ENCODE data around the gene UGT1A9. TPM values are rescaled to one million over a fixed set of nuclear protein-coding genes. Genes with fewer than 3 reads are reported as not detected.

UGT1A9 gene
- total and polyA plus RNA-seq, 2 experiments from 2014 or later: not detected

DNA sequence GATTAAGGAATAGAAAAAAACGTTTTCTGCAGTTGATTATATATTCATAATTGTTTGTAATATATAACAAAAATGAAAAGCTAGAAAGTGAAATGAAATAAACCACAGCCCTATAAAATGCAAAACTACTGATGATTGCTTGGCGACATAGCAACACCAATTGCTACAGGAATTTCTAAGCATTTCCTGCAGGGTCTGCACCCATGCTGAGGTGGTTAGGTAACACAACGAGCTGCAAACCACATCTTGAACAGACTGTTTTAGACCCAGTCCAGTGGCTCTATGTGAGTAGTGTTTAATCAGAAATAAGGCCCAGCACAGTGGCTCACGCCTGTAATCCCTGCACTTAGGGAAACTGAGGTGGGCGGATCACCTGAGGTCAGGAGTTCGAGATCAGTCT lies 17.2 kb upstream of the UGT1A9 start (continued):
- TF ChIP-seq CTCF (conservative IDR thresholded peaks at IDR 0.05; ENCODE audit: low read depth in 2 of 2): no peak

DNA sequence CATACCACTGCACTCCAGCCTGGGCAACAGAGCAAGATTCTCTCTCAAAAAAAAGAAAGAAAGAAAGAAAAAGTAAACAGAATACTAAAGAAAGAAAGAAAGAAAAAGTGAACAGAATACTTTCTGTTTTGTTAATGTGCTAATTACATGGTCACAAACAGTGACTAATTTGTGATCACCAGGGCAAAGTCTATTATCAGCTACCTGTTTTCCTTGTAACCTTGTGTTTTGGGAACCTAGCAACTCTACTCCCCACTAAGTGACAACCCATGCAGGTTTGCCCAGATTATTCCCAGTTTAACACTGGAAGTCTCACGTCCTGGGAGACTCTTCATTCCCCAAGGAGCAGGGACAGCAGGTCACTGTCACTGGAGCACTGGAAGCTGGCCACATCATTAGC lies 16.7 kb upstream of the UGT1A9 start:
- no peak overlapping the region for H3K27ac ChIP-seq (ENCODE audit: low read depth)
- no peaks in the 10 kb centered on the region for H3K4me1 ChIP-seq (ENCODE audit: insufficient read depth)
- no peaks in the 10 kb centered on the region for H3K36me3 Mint-ChIP-seq (ENCODE audit: low read depth)
- no peak overlapping the region for H3K4me3 Mint-ChIP-seq
- H3K79me2 ChIP-seq (replicated peaks; ENCODE audit: insufficient read depth): no peaks in the 10 kb centered on the region
- DNase-seq (ENCODE audit: low spot score): no peak
- no peaks in the 10 kb centered on the region for H3K9me3 Mint-ChIP-seq
- H3K4me2 ChIP-seq: no peak overlapping the region
- no peaks in the 10 kb centered on the region for H4K20me1 ChIP-seq (replicated peaks; ENCODE audit: insufficient read depth)
- no peak overlapping the region for H2AFZ ChIP-seq
- H3K27ac Mint-ChIP-seq: no peak overlapping the region
- H3K4me1 Mint-ChIP-seq: no peaks in the 10 kb centered on the region
- no peaks in the 10 kb centered on the region for H3K27me3 ChIP-seq (ENCODE audit: insufficient read depth)
- H3K4me3 ChIP-seq: no peak overlapping the region
- no peaks in the 10 kb centered on the region for H3K9me2 ChIP-seq (ENCODE audit: insufficient read depth)
- no peaks in the 10 kb centered on the region for H3K36me3 ChIP-seq (ENCODE audit: insufficient read depth)
- H3F3A ChIP-seq (replicated peaks; ENCODE audit: low read depth): no peaks in the 10 kb centered on the region
- H3K27me3 Mint-ChIP-seq (ENCODE audit: insufficient read depth, low read depth, poor library complexity): no peaks in the 10 kb centered on the region
- no peak for ATAC-seq
- TF ChIP-seq ZNF462 (CRISPR knock-in tag; IDR thresholded peaks at IDR 0.05) (no peak), ZNF331 (CRISPR knock-in tag; IDR thresholded peaks at IDR 0.05; ENCODE audit: low read depth) (no peak), NANOG (IDR thresholded peaks at IDR 0.05; ENCODE audit: borderline replicate concordance) (no peak), POLR2AphosphoS5 (IDR thresholded peaks at IDR 0.05; ENCODE audit: low read depth) (no peak), ETS1 (IDR thresholded peaks at IDR 0.05) (no peak), EZH2 (IDR thresholded peaks at IDR 0.05; ENCODE audit: low read depth, unreplicated experiment) (no peak), STAT1 (IDR thresholded peaks at IDR 0.05; ENCODE audit: unreplicated experiment) (no peak), ZNF114 (CRISPR knock-in tag; IDR thresholded peaks at IDR 0.05) (no peak), EZH2phosphoT487 (IDR thresholded peaks at IDR 0.05; ENCODE audit: unreplicated experiment) (no peak), JUNB (IDR thresholded peaks at IDR 0.05; ENCODE audit: unreplicated experiment) (no peak), CREB1 (CRISPR knock-in tag; IDR thresholded peaks at IDR 0.05; ENCODE audit: low read depth) (no peak)
- TF ChIP-seq, protein P1, sequence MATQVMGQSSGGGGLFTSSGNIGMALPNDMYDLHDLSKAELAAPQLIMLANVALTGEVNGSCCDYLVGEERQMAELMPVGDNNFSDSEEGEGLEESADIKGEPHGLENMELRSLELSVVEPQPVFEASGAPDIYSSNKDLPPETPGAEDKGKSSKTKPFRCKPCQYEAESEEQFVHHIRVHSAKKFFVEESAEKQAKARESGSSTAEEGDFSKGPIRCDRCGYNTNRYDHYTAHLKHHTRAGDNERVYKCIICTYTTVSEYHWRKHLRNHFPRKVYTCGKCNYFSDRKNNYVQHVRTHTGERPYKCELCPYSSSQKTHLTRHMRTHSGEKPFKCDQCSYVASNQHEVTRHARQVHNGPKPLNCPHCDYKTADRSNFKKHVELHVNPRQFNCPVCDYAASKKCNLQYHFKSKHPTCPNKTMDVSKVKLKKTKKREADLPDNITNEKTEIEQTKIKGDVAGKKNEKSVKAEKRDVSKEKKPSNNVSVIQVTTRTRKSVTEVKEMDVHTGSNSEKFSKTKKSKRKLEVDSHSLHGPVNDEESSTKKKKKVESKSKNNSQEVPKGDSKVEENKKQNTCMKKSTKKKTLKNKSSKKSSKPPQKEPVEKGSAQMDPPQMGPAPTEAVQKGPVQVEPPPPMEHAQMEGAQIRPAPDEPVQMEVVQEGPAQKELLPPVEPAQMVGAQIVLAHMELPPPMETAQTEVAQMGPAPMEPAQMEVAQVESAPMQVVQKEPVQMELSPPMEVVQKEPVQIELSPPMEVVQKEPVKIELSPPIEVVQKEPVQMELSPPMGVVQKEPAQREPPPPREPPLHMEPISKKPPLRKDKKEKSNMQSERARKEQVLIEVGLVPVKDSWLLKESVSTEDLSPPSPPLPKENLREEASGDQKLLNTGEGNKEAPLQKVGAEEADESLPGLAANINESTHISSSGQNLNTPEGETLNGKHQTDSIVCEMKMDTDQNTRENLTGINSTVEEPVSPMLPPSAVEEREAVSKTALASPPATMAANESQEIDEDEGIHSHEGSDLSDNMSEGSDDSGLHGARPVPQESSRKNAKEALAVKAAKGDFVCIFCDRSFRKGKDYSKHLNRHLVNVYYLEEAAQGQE (IDR thresholded peaks at IDR 0.05; ENCODE audit: unreplicated experiment): no peak

Measured in GM23338 (cell line).